ENCODE results near the gene AKIRIN2.

GRCh38 chr6:87664921-87665485 is 37.0 kb downstream of the AKIRIN2 start:
- TF ChIP-seq, protein P1, sequence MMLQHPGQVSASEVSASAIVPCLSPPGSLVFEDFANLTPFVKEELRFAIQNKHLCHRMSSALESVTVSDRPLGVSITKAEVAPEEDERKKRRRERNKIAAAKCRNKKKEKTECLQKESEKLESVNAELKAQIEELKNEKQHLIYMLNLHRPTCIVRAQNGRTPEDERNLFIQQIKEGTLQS (IDR thresholded peaks at IDR 0.05) = no peak
- TF ChIP-seq, protein P2, sequence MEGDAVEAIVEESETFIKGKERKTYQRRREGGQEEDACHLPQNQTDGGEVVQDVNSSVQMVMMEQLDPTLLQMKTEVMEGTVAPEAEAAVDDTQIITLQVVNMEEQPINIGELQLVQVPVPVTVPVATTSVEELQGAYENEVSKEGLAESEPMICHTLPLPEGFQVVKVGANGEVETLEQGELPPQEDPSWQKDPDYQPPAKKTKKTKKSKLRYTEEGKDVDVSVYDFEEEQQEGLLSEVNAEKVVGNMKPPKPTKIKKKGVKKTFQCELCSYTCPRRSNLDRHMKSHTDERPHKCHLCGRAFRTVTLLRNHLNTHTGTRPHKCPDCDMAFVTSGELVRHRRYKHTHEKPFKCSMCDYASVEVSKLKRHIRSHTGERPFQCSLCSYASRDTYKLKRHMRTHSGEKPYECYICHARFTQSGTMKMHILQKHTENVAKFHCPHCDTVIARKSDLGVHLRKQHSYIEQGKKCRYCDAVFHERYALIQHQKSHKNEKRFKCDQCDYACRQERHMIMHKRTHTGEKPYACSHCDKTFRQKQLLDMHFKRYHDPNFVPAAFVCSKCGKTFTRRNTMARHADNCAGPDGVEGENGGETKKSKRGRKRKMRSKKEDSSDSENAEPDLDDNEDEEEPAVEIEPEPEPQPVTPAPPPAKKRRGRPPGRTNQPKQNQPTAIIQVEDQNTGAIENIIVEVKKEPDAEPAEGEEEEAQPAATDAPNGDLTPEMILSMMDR (IDR thresholded peaks at IDR 0.05; ENCODE audit: low read depth, low read length, missing input control) = no peak
- TF ChIP-seq RAD21 (IDR thresholded peaks at IDR 0.05) (peak in 1 of 2 donors; percentile 4), FOXA1 (IDR thresholded peaks at IDR 0.05) (no peak), EGR1 (IDR thresholded peaks at IDR 0.05; ENCODE audit: low read depth in 2 of 2) (no peak), JUND (IDR thresholded peaks at IDR 0.05) (peak in 1 of 2 donors; percentile 29)
